LNCAP (cell line): Measurements from ENCODE around the gene XPNPEP3.

ENCODE experiments used
- CTCF ChIP-seq: fragments of 450-650 bp; IDR thresholded peaks from 2 replicates; pipeline ENCODE4 v1.5.1; 2017; ENCODE audit warnings: mild to moderate bottlenecking

The XPNPEP3 gene

DNA sequence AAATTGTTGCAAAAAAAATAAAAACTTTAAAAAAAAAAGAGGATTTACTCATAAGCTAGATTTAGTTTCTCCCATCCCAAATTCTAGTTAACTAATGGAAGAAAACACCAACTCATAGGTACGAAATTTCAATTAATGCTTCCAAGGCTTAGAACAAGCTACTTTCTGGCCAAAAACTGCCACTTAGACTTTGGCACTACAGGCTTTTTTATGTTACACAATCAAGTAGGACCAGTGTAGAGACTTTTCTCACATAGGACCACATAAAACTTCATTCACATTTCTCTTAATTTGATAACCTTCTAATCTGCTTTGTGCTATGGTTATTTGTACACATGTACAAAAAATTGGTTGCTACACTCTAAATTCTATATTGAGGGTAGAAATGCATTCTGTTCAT is 3.6 kb upstream of the XPNPEP3 start:
- TF ChIP-seq CTCF: no peak

GRCh38 chr22:40853961-40854360 is 3.0 kb upstream of the XPNPEP3 start:
- no peak for TF ChIP-seq CTCF

DNA sequence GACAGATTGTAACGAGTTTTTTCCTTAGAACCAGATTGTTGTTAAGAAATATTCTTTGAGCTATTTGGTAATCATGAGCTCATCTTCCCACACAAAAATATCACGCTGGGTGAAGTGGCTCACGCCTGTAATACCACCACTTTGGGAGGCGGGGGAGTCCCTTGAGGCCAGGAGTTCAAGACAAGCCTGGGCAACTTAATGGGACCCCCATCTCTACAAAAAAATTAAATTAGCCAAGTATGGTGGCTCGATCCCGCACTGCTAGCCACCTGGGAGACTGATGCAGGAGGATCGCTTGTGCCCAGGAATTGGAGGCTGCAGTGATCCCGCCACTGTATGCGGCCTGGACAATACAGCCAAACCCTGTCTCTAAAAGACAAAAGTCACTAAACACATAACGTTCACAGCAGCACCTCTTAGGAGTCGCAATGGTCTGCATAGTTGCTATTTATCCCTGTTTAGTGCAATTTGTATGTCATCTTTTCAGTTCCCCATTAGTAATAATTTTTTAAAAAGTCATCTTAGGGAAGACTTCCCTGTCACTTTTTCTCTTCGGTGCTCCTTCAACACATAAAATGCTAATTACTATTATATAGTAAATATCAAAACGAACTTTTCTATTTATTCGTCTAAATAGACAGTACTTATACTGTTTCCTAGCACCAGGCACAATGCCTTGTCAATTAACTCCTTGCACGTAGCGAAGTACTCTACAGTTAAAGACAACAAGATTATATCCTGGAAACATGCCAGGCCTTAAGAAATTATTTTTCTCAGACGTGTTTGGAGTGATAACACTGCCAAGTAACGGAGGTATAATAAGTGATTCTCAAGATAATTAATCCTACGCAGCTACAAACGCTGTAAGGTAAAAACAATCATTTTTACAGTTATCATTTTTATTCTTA is 1.6 kb upstream of the XPNPEP3 start:
- TF ChIP-seq CTCF: no peak

GRCh38 chr22:40855979-40856512 is 902 bp upstream of the XPNPEP3 start:
- TF ChIP-seq CTCF: no peak

DNA sequence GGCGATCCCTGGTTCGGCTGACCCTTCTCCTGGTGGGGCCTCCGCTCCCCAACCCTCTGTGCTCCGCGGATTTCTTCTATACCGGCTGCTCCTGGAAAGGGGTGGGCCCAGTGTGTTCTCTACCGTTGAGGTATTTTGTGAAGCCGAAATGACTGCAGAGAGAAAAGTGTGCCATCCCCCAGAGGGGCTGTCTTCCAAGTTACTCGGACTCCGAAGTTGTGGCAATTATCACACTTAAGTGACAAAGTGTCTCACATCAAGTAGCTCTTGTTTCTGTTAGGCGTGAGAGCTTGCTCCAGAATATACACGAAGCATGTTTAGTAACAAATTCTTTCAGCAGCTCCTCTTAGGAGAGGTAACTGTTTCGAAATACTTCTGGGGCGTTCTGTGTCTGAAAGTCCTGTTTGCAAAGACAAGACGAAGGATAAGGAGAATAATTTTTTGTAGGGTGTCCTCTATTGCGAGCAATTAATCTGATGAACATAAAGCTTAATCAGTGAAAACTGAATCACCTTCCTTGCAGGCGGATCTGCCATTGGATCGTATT is 434 bp downstream of the XPNPEP3 start:
- no peak for TF ChIP-seq CTCF

DNA sequence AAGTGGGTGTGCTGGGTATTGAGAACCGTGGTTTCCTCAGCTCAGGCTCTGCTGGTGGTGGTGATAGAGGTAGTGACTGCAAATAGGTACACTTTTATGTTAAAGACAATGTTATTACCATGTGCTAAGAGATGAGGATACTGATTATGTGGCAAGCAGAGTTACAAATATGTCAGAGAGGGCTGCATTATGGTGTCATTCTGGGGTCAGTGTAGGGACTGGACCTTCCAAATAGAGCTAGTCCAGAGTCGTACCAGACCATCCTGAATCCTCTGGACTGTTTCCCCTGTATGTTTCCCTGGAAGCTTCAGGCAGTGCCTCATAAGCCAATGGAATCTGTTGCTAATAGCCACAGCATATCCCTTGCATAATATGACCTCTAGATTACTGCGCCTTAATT is 5.1 kb downstream of the XPNPEP3 start, which contains the start of gene DNAJB7:
Gene DNAJB7 (minus strand): TSS at position 101 of the 400 bp plus-strand sequence. CDS start 119 bp downstream, outside the sequence.
- no peak for TF ChIP-seq CTCF

DNA sequence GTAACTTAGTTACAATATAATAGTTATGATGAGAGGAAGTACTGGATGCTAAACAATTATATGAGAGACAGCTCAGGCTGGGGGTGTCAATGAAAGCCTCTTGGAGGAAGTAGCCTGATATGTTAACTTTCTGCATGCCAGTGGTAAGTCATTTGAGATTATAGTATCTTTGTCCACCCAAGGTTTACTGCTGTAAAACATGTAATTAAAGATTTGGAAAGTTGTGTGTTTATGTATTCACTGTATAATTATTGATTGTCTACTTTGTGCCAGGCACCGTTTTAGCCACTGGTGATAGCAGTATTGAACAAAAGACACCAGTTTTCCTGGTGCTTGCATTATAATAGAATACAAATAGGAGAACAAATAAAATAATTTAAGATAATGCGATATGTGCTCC is 5.6 kb downstream of the XPNPEP3 start:
- no peak for TF ChIP-seq CTCF
